Gastrocnemius medialis (tissue), 4 donors: ENCODE measurements around the gene RNF14. TPM values are rescaled to one million over a fixed set of nuclear protein-coding genes. Genes with fewer than 3 reads are reported as not detected.

Experiments
- ATAC-seq, 2 donors: fragments of 150-250 bp; one replicate each; pipeline ENCODE4 v1.9.1; 2016
- DNase-seq, 2 donors: peaks; one replicate each; pipeline ENCODE4 v3.0.0-alpha.2; 2019
- H3K27ac ChIP-seq, 4 donors: fragments of 200-600 bp; sonication (generic); 1 replicate in 1 of 4; 2 replicates in 3 of 4; pipeline ENCODE4 v1.5.1; 2016 to 2018; ENCODE audit warnings: mild to moderate bottlenecking in 2 of 4, moderate library complexity in 1 of 4
- H3K27me3 ChIP-seq, 3 donors: fragments of 200-600 bp; sonication (generic) in 2 of 3; 1 replicate in 1 of 3; 2 replicates in 2 of 3; pipeline versions ENCODE4 v1.5.1 to v1.6.0; 2016 to 2019; ENCODE audit warnings: mild to moderate bottlenecking in 1 of 3, moderate library complexity in 1 of 3
- H3K36me3 ChIP-seq, 2 donors: fragments of 200-600 bp; sonication (generic) in 1 of 2; one replicate each; pipeline ENCODE4 v1.5.1; 2017 to 2018
- H3K4me1 ChIP-seq, 2 donors: fragments of 200-600 bp; sonication (generic) in 1 of 2; one replicate each; pipeline ENCODE4 v1.5.1; 2016 to 2017; ENCODE audit warnings: mild to moderate bottlenecking in 2 of 2
- H3K4me3 ChIP-seq, 4 donors: fragments of 200-600 bp; sonication (generic) in 3 of 4; 1 replicate in 1 of 4; 2 replicates in 3 of 4; pipeline ENCODE4 v1.5.1; 2016 to 2019; ENCODE audit warnings: mild to moderate bottlenecking in 2 of 4
- H3K9me3 ChIP-seq, 3 donors: fragments of 200-600 bp; sonication (generic) in 2 of 3; 1 replicate in 1 of 3; 2 replicates in 2 of 3; pipeline ENCODE4 v1.5.1; 2016 to 2019
- CTCF ChIP-seq, 5 experiments: fragments of 450-650 bp in 3 of 5; fragments of 200-600 bp in 2 of 5; sonication (generic) in 2 of 5; IDR thresholded peaks in 4 of 5; conservative IDR thresholded peaks in 1 of 5; 1 replicate in 4 of 5; 2 replicates in 1 of 5; pipeline ENCODE4 v1.5.1; 2016 to 2019; ENCODE audit warnings: antibody characterized with exemption in 5 of 5, mild to moderate bottlenecking in 3 of 5, moderate library complexity in 3 of 5
- POLR2A ChIP-seq, 2 donors: fragments of 450-650 bp; IDR thresholded peaks; one replicate each; pipeline ENCODE4 v1.6.1; 2017; ENCODE audit warnings: antibody characterized with exemption in 2 of 2, mild to moderate bottlenecking in 2 of 2, moderate library complexity in 2 of 2
- in situ Hi-C, 4 donors: fragments of 200-750 bp; cut with MboI; loops; one replicate each; pipeline versions ENCODE4 v1.15.0 to v1.8.0; 2017; ENCODE audit warnings: low sequenced_read_pairs in 4 of 4
- intact Hi-C: fragments of 100-400 bp; cut with DNase I; formaldehyde crosslinking; loops from one replicate; pipeline ENCODE4 v1.15.1; 2023; ENCODE audit warnings: low total_unique reads
- total RNA-seq, 4 donors: library from RNA; depleted of rRNA; stranded (reverse); fragments of >200 nt; gene quantifications; one replicate each; pipeline versions ENCODE4 v1.1.0 to v1.2.3, GENCODE V29; 2016

Gene RNF14
- total RNA-seq, 4 donors from 2014 or later = 71.4 to 107 (median 84.5) TPM

GRCh38 chr5:141989720-141990119, 20.8 kb downstream of the RNF14 start:
- no peak for ATAC-seq
- DNase-seq = no peak
- Histone ChIP-seq H3K36me3 (peaks cover 6 to 76% of the 10 kb centered on the region in 2 donors), H3K4me3 (no peak overlapping the region), H3K4me1 (peaks cover 0 to 5% of the 10 kb centered on the region in 2 donors), H3K9me3 (no peaks in the 10 kb centered on the region), H3K27me3 (no peaks in the 10 kb centered on the region), H3K27ac (no peak overlapping the region)
- TF ChIP-seq CTCF (IDR thresholded peaks at IDR 0.05 in 4 of 5, conservative IDR thresholded peaks at IDR 0.05 in 1 of 5) (no peak), POLR2A (IDR thresholded peaks at IDR 0.05) (no peak)
- in situ Hi-C loops = loop anchor here in 3 of 4 donors (5.0 to 25.0 kb wide), 3 partner anchors 155 to 573 kb away; no protein-coding TSS in a partner anchor
- intact Hi-C loops = loop anchor here (5.0 kb wide), 1 partner anchor 708 kb away; no protein-coding TSS in a partner anchor

- H3K36me3 ChIP-seq = peaks cover 0 to 54% of the 10 kb centered on the region in 2 donors
- ATAC-seq = peak; percentile 83 to 86
- H3K4me1 ChIP-seq = peaks cover 0 to 5% of the 10 kb centered on the region in 2 donors
- no peak for TF ChIP-seq POLR2A (IDR thresholded peaks at IDR 0.05)
- TF ChIP-seq CTCF (IDR thresholded peaks at IDR 0.05 in 4 of 5, conservative IDR thresholded peaks at IDR 0.05 in 1 of 5) = peak; percentile 58 to 84 (median 71)
- no peaks in the 10 kb centered on the region for H3K27me3 ChIP-seq
- no peaks in the 10 kb centered on the region for H3K9me3 ChIP-seq
- no peak overlapping the region for H3K4me3 ChIP-seq
- intact Hi-C loops = loop anchor here (1.0 to 5.0 kb wide), 3 partner anchors 22 to 705 kb away; no protein-coding TSS in a partner anchor
- in situ Hi-C loops = loop anchor here in 3 of 4 donors (5.0 to 25.0 kb wide), 3 partner anchors 152 to 570 kb away; no protein-coding TSS in a partner anchor
- H3K27ac ChIP-seq = peak overlapping the region in 1 of 4 donors; percentile 18
- peak; percentile 36 to 65 for DNase-seq
Observed at GRCh38 chr5:141992349-141992963, 23.6 kb downstream of the RNF14 start.

GRCh38 chr5:141994511-141995136, 25.7 kb downstream of the RNF14 start:
- peaks cover 0 to 5% of the 10 kb centered on the region in 2 donors for H3K4me1 ChIP-seq
- ATAC-seq (no peak), DNase-seq (no peak)
- intact Hi-C loops (loop anchor here (5.0 kb wide), 1 partner anchor 703 kb away; no protein-coding TSS in a partner anchor), in situ Hi-C loops (loop anchor here in 3 of 4 donors (5.0 to 25.0 kb wide), 3 partner anchors 150 to 568 kb away; no protein-coding TSS in a partner anchor)
- H3K4me3 ChIP-seq = no peak overlapping the region
- H3K9me3 ChIP-seq = no peaks in the 10 kb centered on the region
- no peaks in the 10 kb centered on the region for H3K27me3 ChIP-seq
- no peak overlapping the region for H3K27ac ChIP-seq
- H3K36me3 ChIP-seq = peaks cover 0 to 41% of the 10 kb centered on the region in 2 donors
- TF ChIP-seq POLR2A (IDR thresholded peaks at IDR 0.05) = no peak
- TF ChIP-seq CTCF (IDR thresholded peaks at IDR 0.05 in 4 of 5, conservative IDR thresholded peaks at IDR 0.05 in 1 of 5) = no peak

- Histone ChIP-seq H3K4me1 (peaks cover 0 to 5% of the 10 kb centered on the region in 2 donors), H3K27me3 (no peaks in the 10 kb centered on the region), H3K9me3 (no peaks in the 10 kb centered on the region), H3K4me3 (no peak overlapping the region), H3K36me3 (peaks cover 0 to 44% of the 10 kb centered on the region in 2 donors), H3K27ac (no peak overlapping the region)
- in situ Hi-C loops = loop anchor here in 3 of 4 donors (10.0 to 25.0 kb wide), 2 partner anchors 149 to 567 kb away; no protein-coding TSS in a partner anchor
- intact Hi-C loops = no loop called here
- ATAC-seq = no peak
- no peak for TF ChIP-seq CTCF (IDR thresholded peaks at IDR 0.05 in 4 of 5, conservative IDR thresholded peaks at IDR 0.05 in 1 of 5)
- no peak for TF ChIP-seq POLR2A (IDR thresholded peaks at IDR 0.05)
- DNase-seq = no peak
Observed at GRCh38 chr5:141995656-141996055, 26.8 kb downstream of the RNF14 start.
